ENCODE data around the gene FBXO31. TPM values are rescaled to one million over a fixed set of nuclear protein-coding genes. Genes with fewer than 3 reads are reported as not detected.

Gene FBXO31
- total and polyA plus RNA-seq, 2 of the 8 experiments (the other 6 are each of a cell fraction or from before 2014, with no cell fraction given) = 8.3 to 21.6 TPM

DNA sequence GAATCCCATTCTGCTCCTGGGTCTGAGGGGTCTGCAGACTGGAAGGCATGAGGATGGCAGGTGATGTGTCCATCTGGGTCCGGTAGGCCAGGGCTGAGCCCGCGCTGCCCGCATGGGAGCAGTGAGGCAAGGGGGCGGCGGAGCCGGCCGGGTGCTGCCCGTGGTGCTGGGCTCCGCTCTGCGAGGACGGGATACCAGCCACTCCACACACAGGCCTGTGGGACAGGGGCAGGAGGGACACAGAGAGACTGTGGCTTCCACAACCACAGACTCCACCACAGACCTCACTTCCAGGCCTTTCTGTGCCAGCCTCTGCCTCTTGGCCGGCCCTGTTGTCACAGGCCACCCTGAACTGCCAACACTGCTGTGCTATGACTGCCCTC, 33.9 kb upstream of the FBXO31 start:
- WGBS, 2 experiments (ENCODE audit: extremely low coverage in 1 of 2, insufficient coverage in 1 of 2, insufficient read length in 1 of 2, insufficient replicate concordance in 2 of 2, low coverage in 1 of 2, low lambda C conversion rate in 2 of 2, missing lambda C conversion rate in 1 of 2) = 91% methylated on average over 13 of the region's 13 CpGs; no CpG with 5 or more reads in 1 of the 2 experiments
- Histone ChIP-seq H3K4me3 (ENCODE audit: extremely low read depth in 1 of 4, insufficient read depth in 2 of 4, low read depth in 3 of 4, low read length in 4 of 4) (no peak overlapping the region), H3K9me3 (ENCODE audit: insufficient read depth in 2 of 2, low read depth in 1 of 2, low read length in 1 of 2) (no peaks in the 10 kb centered on the region), H2BK12ac (ENCODE audit: low read depth, low read length) (no peak overlapping the region), H3K4me2 (ENCODE audit: insufficient read depth in 1 of 2, low read depth in 2 of 2, low read length in 2 of 2) (no peak overlapping the region), H2BK120ac (replicated peaks; ENCODE audit: low read depth, low read length) (no peak overlapping the region), H4K8ac (ENCODE audit: extremely low read depth, insufficient read depth, low read length) (no peak overlapping the region), H2BK5ac (ENCODE audit: low read depth, low read length) (no peak overlapping the region), H3K4me1 (replicated peaks in 1 of 4; ENCODE audit: control insufficient read depth in 3 of 4, insufficient read depth in 4 of 4, low read length in 3 of 4) (no peaks in the 10 kb centered on the region), H2AK5ac (ENCODE audit: low read depth, low read length) (no peak overlapping the region), H3K18ac (ENCODE audit: extremely low read depth, low read length) (no peak overlapping the region), H3K14ac (ENCODE audit: insufficient read length) (no peak overlapping the region), H3K23ac (ENCODE audit: insufficient read length) (no peak overlapping the region), H2AFZ (ENCODE audit: low read length) (no peak overlapping the region), H3K36me3 (ENCODE audit: control insufficient read depth in 2 of 4, insufficient read depth in 4 of 4, low read length in 3 of 4) (peaks cover under 1 to 28% (median 14%) of the 10 kb centered on the region in 4 experiments; a peak in 6 of 8 replicates), H4K20me1 (replicated peaks in 1 of 2; ENCODE audit: control insufficient read depth in 1 of 2, insufficient read depth in 2 of 2, low read length in 2 of 2) (peaks cover 2 to 5% of the 10 kb centered on the region in 2 experiments), H2BK15ac (ENCODE audit: low read length) (no peak overlapping the region), H4K91ac (replicated peaks; ENCODE audit: insufficient read length, low read length) (no peak overlapping the region), H3K79me2 (ENCODE audit: control insufficient read depth in 1 of 2, insufficient read depth in 2 of 2, low read length in 2 of 2) (no peaks in the 10 kb centered on the region), H3K27ac (ENCODE audit: low read depth, low read length) (no peak overlapping the region), H2BK20ac (ENCODE audit: low read length) (no peak overlapping the region), H3K4ac (replicated peaks; ENCODE audit: insufficient read length, low read depth, low read length) (no peak overlapping the region), H3K27me3 (replicated peaks in 1 of 4; ENCODE audit: control insufficient read depth in 3 of 4, extremely low read depth in 1 of 4, insufficient read depth in 3 of 4, low read length in 3 of 4) (no peaks in the 10 kb centered on the region), H3K23me2 (ENCODE audit: low read depth, low read length) (no peaks in the 10 kb centered on the region), H3K9ac (replicated peaks in 1 of 4; ENCODE audit: extremely low read depth in 1 of 4, low read depth in 3 of 4, low read length in 3 of 4) (no peak overlapping the region), H4K5ac (ENCODE audit: insufficient read length, low read depth, low read length) (no peak overlapping the region), H3K56ac (replicated peaks; ENCODE audit: insufficient read length, low read depth, low read length) (no peak overlapping the region), H3K79me1 (ENCODE audit: low read depth, low read length) (no peaks in the 10 kb centered on the region)
- DNase-seq (ENCODE audit: low read depth in 1 of 2, low spot score in 2 of 2) (no peak), FAIRE-seq (no peak)
- CTCF ChIA-PET (ENCODE audit: partially characterized antibody) = interaction anchor here (1.1 to 2.5 kb wide), 10 partner anchors 9 to 229 kb away, joined by 3 to 10 read pairs (median 6); no protein-coding TSS in a partner anchor
- TF ChIP-seq PHF8 (conservative IDR thresholded peaks at IDR 0.05; ENCODE audit: low read depth, low read length) (no peak), NANOG (IDR thresholded peaks at IDR 0.05; ENCODE audit: insufficient read depth, low read depth, low read length, poor library complexity, severe bottlenecking) (no peak), HDAC6 (IDR thresholded peaks at IDR 0.05; ENCODE audit: low read depth, low read length) (no peak), BACH1 (IDR thresholded peaks at IDR 0.05; ENCODE audit: low read length) (no peak), SIRT6 (IDR thresholded peaks at IDR 0.05; ENCODE audit: low read length) (no peak), KDM5A (IDR thresholded peaks at IDR 0.05; ENCODE audit: low read length) (no peak)
- TF ChIP-seq, protein P1, sequence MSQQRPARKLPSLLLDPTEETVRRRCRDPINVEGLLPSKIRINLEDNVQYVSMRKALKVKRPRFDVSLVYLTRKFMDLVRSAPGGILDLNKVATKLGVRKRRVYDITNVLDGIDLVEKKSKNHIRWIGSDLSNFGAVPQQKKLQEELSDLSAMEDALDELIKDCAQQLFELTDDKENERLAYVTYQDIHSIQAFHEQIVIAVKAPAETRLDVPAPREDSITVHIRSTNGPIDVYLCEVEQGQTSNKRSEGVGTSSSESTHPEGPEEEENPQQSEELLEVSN (IDR thresholded peaks at IDR 0.05) = no peak
- POLR2A ChIA-PET (ENCODE audit: partially characterized antibody) = interaction anchor here (1.2 kb wide), 1 partner anchor 12 kb away, joined by 5 read pairs; no protein-coding TSS in a partner anchor

Measured in H1 (cell line).